LNCaP clone FGC (cell line): ENCODE measurements around the gene ANKRD65.
"Not testable (repeated sequence)": the region's sequence is repeated elsewhere in the genome, so short reads cannot be mapped to it uniquely, and the experiment has no call there.

Source experiments
- DNase-seq: peaks from one replicate; pipeline ENCODE4 v3.0.0-alpha.2; 2011; ENCODE audit warnings: low read depth
- H3K4me3 ChIP-seq: 2 replicates; pipeline ENCODE4 v1.5.1; 2011; ENCODE audit warnings: mild to moderate bottlenecking, low read depth, low read length, control low read depth
- CTCF ChIP-seq: IDR thresholded peaks from 2 replicates; pipeline ENCODE4 v1.5.1; 2012; ENCODE audit warnings: mild to moderate bottlenecking; ENCODE audit not compliant: control insufficient read depth, insufficient read depth; ENCODE audit errors: extremely low read depth

Gene ANKRD65

GRCh38 chr1:1371746-1372711 lies 49.0 kb downstream of the ANKRD65 start:
- TF ChIP-seq CTCF, result peak; percentile 75
- no peak overlapping the region for H3K4me3 ChIP-seq
- no peak for DNase-seq

GRCh38 chr1:1371364-1371745 lies 49.7 kb downstream of the ANKRD65 start:
- DNase-seq, result no peak
- no peak overlapping the region for H3K4me3 ChIP-seq

GRCh38 chr1:1370771-1371300 lies 50.2 kb downstream of the ANKRD65 start:
- TF ChIP-seq CTCF, result no peak
- H3K4me3 ChIP-seq, result no peak overlapping the region
- no peak for DNase-seq

More at GRCh38 chr1:1371364-1371745, 49.7 kb downstream of the ANKRD65 start:
- no peak for TF ChIP-seq CTCF

GRCh38 chr1:1370094-1370493 lies 51.0 kb downstream of the ANKRD65 start:
- DNase-seq, H3K4me3 ChIP-seq: not testable (repeated sequence)
